SU-DHL-6 (cell line): ENCODE measurements around the gene ANKRD45.
A peak's percentile ranks its signal among the peaks of the same experiment; 100 is the strongest.

Experiments used
- H2AFZ ChIP-seq: fragments of 200-600 bp; sonication (generic); 2 replicates; pipeline ENCODE4 v1.6.1; 2014; ENCODE audit warnings: low read depth, mild to moderate bottlenecking, moderate library complexity, mixed read lengths, antibody characterized with exemption, low read length; ENCODE audit not compliant: severe bottlenecking
- H3F3A ChIP-seq: fragments of 200-600 bp; shearing (Covaris generic); 2 replicates; pipeline ENCODE4 v1.6.0; 2016; ENCODE audit warnings: antibody characterized with exemption, mild to moderate bottlenecking; ENCODE audit not compliant: insufficient read depth
- H3K27ac ChIP-seq: fragments of 200-600 bp; sonication (generic); 2 replicates; pipeline ENCODE4 v1.5.1; 2016; ENCODE audit warnings: low read depth, mild to moderate bottlenecking, low read length, moderate library complexity, mixed read lengths
- H3K27me3 ChIP-seq: fragments of 200-600 bp; sonication (generic), shearing (Covaris generic); 2 replicates; pipeline ENCODE4 v1.6.0; 2014; ENCODE audit warnings: mild to moderate bottlenecking, low read length
- H3K36me3 ChIP-seq: fragments of 200-600 bp; sonication (generic); 2 replicates; pipeline ENCODE4 v1.6.1; 2014; ENCODE audit warnings: mild to moderate bottlenecking, low read length, mixed read lengths
- H3K4me2 ChIP-seq: fragments of 300-600, 200-600 bp; shearing (Covaris generic), sonication (generic); 2 replicates; pipeline ENCODE4 v1.6.0; 2014; ENCODE audit warnings: low read length, low read depth, mild to moderate bottlenecking; ENCODE audit not compliant: poor library complexity, severe bottlenecking
- H3K4me3 ChIP-seq: fragments of 200-600 bp; sonication (generic); 2 replicates; pipeline ENCODE4 v1.5.1; 2014; ENCODE audit warnings: antibody characterized with exemption, low read length, mild to moderate bottlenecking, mixed read lengths; ENCODE audit not compliant: insufficient read depth, poor library complexity, severe bottlenecking
- H3K79me2 ChIP-seq: fragments of 200-600 bp; sonication (generic); 2 replicates; pipeline ENCODE4 v1.6.1; 2014; ENCODE audit warnings: mild to moderate bottlenecking, low read length, moderate library complexity; ENCODE audit not compliant: insufficient read depth
- H3K9ac ChIP-seq: fragments of 200-600 bp; sonication (generic); 2 replicates; pipeline ENCODE4 v1.7.0; 2014; ENCODE audit warnings: mild to moderate bottlenecking, low read length
- H3K9me2 ChIP-seq: fragments of 200-600 bp; sonication (generic); replicated peaks from 2 replicates; pipeline ENCODE4 v1.6.1; 2014; ENCODE audit warnings: low read length; ENCODE audit not compliant: insufficient read depth
- H3K9me3 ChIP-seq: fragments of 200-600 bp; sonication (generic); 2 replicates; pipeline ENCODE4 v1.6.1; 2014; ENCODE audit warnings: low read length, mixed read lengths; ENCODE audit not compliant: insufficient read depth
- H4K20me1 ChIP-seq: fragments of 200-600 bp; sonication (generic); 2 replicates; pipeline ENCODE4 v1.6.1; 2014; ENCODE audit warnings: low read depth, mild to moderate bottlenecking, antibody characterized with exemption, low read length, moderate library complexity, mixed read lengths
- CTCF ChIP-seq: fragments of 200-600 bp; sonication (generic); IDR thresholded peaks from one replicate; pipeline ENCODE4 v1.5.1; 2017; ENCODE audit warnings: antibody characterized with exemption, mild to moderate bottlenecking, low read length, moderate library complexity; ENCODE audit not compliant: insufficient read depth, poor library complexity, severe bottlenecking
- EZH2phosphoT487 ChIP-seq: fragments of 200-600 bp; sonication (generic), shearing (Covaris generic); conservative IDR thresholded peaks from 2 replicates; pipeline ENCODE4 v1.6.1; 2018; ENCODE audit warnings: mild to moderate bottlenecking, antibody characterized with exemption, low read length, moderate library complexity, mixed read lengths

The ANKRD45 gene

GRCh38 chr1:173669491-173669941 is at the start of gene ANKRD45:
Gene ANKRD45 (minus strand): TSS chr1:173669851. CDS start chr1:173659418, 10,433 bp downstream.
- Histone ChIP-seq H4K20me1 (no peaks in the 10 kb centered on the region), H3K27ac (no peak within 1 kb of the TSS), H3F3A (no peaks in the 10 kb centered on the region), H3K4me3 (no peak within 1 kb of the TSS), H3K27me3 (no peaks in the 10 kb centered on the region), H3K4me2 (peak within 1 kb of the TSS; percentile 25), H2AFZ (no peak within 1 kb of the TSS), H3K9me2 (no peaks in the 10 kb centered on the region), H3K9ac (no peak within 1 kb of the TSS), H3K36me3 (no peaks in the 10 kb centered on the region), H3K9me3 (no peaks in the 10 kb centered on the region), H3K79me2 (no peaks in the 10 kb centered on the region)
- no peak for TF ChIP-seq EZH2phosphoT487
- TF ChIP-seq CTCF: no peak

- H3K9me3 ChIP-seq: no peaks in the 10 kb centered on the region
- no peaks in the 10 kb centered on the region for H3K27me3 ChIP-seq
- no peaks in the 10 kb centered on the region for H4K20me1 ChIP-seq
- no peaks in the 10 kb centered on the region for H3F3A ChIP-seq
- H3K79me2 ChIP-seq: peaks cover 56% of the 10 kb centered on the region
- no peaks in the 10 kb centered on the region for H3K9me2 ChIP-seq
- H3K4me3 ChIP-seq: no peak overlapping the region
- no peak overlapping the region for H3K27ac ChIP-seq
- peak overlapping the region; percentile 93 for H3K4me2 ChIP-seq
- H2AFZ ChIP-seq: no peak overlapping the region
- H3K9ac ChIP-seq: no peak overlapping the region
- TF ChIP-seq EZH2phosphoT487: no peak
- no peak for TF ChIP-seq CTCF
- peaks cover 4% of the 10 kb centered on the region; the same call in 1 of the 2 replicates for H3K36me3 ChIP-seq
Observed at GRCh38 chr1:173717238-173717637, 47.6 kb upstream of the ANKRD45 start.

GRCh38 chr1:173715538-173715844 is 45.8 kb upstream of the ANKRD45 start:
- Histone ChIP-seq H3K27ac (peak overlapping the region; percentile 60), H3K9me3 (no peaks in the 10 kb centered on the region), H2AFZ (peak overlapping the region; percentile 89), H4K20me1 (no peaks in the 10 kb centered on the region), H3K27me3 (no peaks in the 10 kb centered on the region), H3F3A (no peaks in the 10 kb centered on the region), H3K36me3 (peaks cover 4% of the 10 kb centered on the region; the same call in 1 of the 2 replicates), H3K4me2 (peak overlapping the region; percentile 93), H3K9me2 (no peaks in the 10 kb centered on the region), H3K9ac (peak overlapping the region; percentile 73), H3K4me3 (peak overlapping the region; percentile 69), H3K79me2 (peaks cover 43% of the 10 kb centered on the region)
- TF ChIP-seq CTCF: no peak
- TF ChIP-seq EZH2phosphoT487: no peak
